ENCODE data around the gene OR6C2.
"Not testable (repeated sequence)": the region's sequence is repeated elsewhere in the genome, so short reads cannot be mapped to it uniquely, and the experiment has no call there.

Gene OR6C2

DNA sequence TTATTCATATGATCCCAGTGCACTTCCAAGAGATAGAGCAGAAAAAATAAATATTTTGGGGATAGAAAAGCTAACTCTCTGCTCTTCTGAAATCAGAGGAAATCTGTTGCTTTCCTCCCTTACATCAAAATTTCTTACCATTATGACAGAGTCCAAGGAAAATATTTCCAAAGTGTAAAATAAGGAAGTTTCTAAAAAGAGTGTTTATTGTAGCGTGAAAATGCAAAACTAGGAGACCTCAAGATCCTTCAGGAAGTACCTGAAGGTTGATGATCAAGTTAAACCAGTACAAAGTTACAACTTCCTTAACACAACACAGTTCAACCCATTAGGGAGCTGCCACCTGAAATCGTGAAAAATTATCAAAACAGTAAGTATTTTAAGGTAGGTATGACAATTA lies at the start of gene OR6C2:
OR6C2 (plus strand) TSS at position 301 of the 400 bp plus-strand sequence. CDS start 8,138 bp downstream, outside the sequence.
- no peak for DNase-seq

DNA sequence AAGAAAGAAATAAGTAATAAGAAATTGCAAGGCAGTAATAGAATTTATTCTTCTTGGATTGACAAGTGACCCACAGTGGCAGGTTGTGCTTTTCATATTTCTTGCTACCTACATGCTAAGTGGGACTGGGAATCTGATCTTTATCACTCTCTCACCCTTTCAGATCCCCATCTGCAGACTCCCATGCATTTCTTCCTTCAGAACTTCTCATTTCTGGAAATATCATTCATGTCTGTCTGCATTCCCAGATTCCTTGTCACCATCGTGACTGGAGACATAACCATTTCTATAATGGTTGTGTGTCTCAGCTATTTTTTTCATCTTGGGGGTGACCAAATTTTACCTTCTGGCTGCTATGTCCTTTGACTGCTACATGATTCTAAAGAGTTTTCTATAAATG lies 47.5 kb upstream of the OR6C2 start:
- DNase-seq, result no peak

DNA sequence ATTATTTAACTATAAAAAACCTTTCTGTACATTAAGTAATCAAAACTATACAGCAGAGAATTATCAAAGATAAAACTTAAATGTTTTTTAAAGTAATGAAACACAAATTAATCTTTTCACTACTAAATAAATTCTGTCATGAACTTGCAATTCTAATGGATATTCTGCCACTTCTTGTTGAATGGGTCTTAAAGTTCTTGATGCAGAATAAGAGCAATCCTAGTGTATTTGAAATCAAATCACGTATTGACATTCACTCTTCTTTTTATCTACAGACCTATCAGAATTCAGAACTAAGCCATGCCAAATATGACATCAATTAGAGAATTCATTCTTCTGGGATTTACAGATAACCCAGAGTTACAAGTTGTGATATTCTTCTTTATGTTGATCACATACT lies 43.6 kb upstream of the OR6C2 start, which contains the start of gene OR6C65:
OR6C65 (plus strand) TSS at position 301 of the 400 bp plus-strand sequence; CDS start at position 301, 0 bp downstream.
- DNase-seq, result no peak

DNA sequence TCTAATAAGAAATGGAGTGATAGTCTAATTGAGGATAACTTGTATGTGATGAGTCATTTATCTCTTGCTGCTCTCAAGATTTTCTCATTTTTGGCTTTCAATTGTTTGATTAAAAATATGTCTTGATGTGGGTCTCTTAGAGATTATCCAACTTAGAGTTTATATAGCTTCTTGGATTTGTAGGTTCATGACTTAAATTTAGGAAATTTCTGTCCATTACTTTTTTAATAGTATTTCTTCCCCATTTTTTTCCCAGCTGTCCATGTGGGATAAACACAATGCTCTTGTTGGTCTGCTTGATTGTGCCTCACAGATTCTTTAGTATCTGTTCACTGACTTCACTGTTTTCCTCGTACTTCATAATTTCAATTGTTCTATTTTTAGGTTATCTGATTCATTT lies 36.0 kb upstream of the OR6C2 start:
- DNase-seq, result no peak

DNA sequence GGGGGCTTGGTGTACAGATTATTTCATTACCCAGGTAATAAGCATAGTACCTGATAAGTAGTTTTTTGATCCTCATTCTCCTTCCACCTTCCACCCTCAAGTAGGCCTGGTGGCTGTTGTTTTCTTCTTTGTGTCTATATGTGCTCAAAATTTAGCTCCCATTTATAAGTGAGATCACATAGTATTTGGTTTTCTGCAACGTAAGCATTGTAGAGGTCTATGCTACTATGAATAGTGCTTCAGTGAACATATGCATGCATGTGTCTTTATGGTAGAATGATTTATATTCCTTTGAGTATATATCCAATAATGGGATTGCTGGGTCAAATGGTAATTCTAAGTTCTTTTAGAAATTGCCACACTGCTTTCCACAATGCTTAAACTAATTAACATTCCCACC lies 34.7 kb upstream of the OR6C2 start:
- not testable (repeated sequence) for DNase-seq

DNA sequence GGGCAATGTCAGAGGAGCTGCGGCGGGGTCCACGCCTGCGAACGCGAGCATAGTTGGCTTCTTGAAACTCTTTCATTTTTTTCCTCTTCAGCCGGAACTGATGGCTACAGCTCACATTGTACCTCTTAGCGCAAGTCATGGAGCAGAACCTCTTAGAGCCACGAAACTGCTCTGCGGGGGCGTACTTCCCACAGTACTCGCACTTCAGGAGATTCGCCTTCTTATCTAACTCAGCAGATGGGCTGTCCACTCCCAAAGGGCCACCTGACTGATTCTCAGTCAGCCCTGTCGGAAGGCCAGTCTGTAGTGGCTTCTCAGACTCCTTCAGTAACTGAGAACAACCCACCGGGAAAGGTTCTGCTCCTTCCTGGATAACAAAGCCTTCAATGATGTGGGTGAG lies 31.7 kb upstream of the OR6C2 start:
- DNase-seq, result not testable (repeated sequence)

DNA sequence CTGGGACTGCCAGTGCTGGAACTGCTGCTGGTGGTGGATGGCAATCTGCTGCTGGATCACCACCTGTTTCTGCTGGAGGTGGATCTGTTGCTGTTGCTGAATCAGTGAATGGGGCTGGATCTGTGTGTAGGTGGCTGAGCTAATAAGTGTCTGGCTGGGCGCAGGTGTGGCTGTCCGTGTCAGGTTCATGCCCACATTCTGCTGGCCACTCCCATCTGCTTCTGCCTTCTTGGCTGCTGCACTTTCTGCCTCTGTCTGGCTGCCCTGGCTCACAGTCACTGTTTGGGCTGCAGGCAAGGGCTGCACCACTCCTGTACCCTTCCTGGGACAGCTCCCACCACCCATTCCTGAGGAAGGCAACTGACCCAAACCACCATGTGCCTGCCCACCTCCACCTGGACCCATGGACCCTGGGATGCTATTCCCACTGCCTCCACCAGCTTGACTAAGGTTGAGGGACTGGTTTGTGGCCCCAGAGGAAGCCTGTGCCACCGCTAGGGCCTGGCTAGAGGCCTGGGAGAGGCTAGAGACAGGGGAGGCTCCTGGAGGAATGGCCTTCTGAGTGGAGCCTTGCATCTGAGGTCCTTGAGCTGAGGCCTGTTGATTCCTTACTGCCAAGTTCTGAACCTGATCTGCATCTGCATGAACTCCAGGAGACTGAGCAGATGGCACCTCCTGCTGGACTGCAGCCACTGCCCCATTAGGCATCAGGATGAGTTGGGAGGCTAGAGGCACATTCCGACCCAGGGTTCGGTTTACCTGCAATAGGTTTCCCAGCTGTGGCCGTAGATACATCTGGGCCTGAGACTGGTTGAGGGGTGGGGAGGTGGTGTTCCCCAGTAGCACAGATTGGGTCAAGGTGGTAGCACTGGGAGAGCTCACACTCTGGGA lies 30.1 kb upstream of the OR6C2 start:
- DNase-seq, result not testable (repeated sequence)

DNA sequence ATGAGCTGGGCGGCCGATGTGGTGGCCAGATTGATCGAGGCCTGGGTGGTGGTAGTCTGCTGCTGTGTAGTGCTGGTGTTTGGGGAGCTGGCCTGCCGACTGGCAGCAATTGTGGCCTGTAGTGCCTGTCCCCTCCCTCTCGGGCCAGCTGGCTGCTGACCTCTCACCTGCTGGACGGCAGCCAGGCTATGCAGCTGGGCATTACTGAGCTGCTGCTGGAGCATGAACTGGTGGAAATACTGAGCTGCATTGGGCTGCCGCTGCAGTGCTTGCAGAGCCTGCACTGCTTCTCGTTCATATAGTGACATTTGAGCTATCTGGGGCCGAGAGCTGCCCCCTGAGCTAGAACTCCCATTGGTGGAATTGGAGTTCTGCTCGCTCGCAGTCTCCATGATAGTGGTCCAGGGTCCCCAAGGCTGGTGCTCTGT lies 29.5 kb upstream of the OR6C2 start:
- DNase-seq, result not testable (repeated sequence)

DNA sequence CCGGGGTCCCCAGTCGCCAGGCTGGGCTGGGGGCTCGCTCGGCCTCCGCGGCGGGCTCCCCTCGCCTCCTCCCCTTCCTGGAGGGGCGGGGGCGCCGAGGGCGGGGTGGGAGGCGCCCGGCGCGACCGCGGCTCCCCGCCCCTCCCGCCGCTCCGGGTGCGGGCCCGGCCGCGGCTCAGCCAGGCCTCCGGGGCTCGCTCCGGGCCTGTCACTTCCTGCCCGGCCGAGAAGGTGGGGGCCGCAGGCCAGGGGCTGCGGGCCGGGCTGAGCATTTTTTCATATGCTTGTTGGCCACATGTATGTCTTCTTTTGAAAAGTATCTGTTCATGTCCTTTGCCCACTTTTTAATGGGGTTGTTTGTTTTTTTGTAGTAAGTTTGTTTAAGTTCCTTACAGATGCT lies 29.0 kb upstream of the OR6C2 start:
- DNase-seq, result not testable (repeated sequence)

DNA sequence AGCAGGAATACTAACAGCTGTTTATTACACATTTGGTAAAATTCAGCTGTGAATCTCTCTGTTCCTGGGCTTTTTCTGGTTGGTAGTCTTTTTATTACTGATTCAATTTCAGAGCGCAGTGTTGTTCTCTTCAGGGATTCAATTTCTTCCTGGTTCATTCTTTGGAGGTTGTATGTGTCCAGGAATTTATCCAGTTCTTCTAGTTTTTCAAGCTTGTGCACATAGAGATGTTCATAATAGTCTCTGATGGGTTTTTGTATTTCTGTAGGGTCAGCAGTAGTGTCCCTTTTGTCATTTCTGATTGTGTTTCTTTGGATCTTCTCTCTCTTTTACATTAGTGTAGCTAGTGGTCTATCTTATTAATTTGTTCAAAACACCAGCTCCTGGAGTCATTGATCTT lies 26.9 kb upstream of the OR6C2 start:
- DNase-seq, result no peak

DNA sequence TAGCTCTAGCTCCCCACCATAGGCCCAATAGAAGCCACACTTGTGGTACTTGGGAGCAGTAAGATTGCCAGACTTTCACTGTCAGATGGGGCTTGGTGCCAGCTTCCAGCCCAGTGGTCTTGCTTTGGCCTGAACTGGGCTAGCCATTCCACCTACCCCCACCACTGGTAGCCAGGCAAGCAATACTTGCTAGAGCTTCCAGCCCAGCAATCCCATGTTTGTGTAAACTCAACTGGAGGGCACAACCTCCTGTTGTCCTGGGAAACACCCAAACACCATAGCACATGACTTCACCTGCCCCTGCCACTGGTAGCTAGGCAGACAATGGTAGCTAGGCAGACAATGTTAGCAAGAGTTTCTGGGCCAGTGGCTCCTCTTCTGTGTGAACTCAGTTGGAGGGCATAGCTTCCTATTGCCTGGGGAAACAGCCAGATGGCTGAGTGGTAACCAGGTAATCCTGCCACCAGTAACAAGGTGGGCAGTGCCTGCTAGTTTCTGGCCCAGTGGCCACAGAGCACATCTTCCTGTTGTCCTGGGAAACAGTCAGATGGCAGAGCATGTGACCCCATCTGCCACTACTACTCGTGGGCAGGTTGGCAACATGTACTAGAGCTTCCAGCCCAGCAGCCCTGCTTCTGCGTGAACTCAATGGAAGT lies 23.4 kb upstream of the OR6C2 start:
- no peak for DNase-seq

DNA sequence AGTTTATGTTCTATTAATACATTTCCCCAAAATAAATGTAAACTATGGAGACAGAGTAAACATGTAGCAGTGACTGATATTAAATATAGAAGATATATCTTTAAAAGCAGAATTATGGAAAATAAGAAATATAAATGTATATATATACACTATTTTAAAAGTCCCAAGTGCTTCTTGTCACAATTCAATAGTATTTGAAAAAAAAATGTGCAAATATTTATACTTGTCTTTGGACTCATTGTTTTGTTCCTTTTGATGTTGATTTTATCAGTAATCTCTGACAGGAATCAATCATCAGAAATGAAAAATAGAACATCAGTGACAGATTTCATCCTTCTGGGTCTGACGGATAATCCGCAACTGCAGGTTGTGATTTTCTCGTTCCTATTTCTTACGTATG lies 17.9 kb upstream of the OR6C2 start, which contains the start of gene OR6C76:
OR6C76 (plus strand) TSS at position 301 of the 400 bp plus-strand sequence; CDS start at position 301, 0 bp downstream.
- no peak for DNase-seq

DNA sequence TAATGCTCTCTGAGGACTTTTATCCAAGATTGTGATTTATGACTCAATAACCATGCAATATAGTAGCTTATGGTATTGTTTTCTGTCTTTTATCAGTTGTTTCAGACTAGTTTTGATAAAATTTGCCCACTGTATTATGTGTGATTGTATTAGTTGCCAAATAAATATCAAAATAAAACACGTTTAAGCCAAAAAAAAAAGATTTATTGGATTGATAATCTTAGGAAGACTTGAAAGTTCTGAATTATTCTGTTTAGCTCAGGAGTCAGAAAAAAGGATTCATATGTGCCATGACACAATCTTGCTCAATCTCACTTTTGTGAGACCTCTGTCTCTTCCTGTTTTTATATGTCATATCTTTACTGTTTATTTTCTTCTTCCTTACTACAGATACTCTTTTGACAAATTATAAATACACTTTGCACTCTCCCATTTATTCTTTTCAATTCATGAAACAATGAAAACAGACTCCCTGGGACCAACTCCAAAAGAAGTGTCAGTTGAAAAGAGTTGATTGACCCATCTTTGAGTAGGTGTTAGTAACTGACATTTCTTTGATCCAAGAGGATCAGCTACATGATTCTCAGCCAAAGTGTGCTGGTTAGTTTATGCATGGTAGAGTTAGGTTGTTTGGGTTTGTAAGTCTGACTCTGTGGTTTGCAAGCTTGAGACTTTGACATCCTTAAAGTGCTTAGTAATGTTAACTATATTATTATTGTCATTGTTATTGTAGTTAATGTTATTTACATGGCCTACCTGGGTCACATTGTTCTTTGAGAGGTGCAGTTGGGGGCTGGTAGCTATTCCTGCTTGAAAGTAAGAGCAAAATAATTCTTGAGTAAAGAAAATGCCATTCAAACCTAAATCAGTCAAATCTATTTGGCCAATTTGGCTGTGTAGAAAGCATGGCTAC lies 15.3 kb upstream of the OR6C2 start:
- DNase-seq, result no peak

DNA sequence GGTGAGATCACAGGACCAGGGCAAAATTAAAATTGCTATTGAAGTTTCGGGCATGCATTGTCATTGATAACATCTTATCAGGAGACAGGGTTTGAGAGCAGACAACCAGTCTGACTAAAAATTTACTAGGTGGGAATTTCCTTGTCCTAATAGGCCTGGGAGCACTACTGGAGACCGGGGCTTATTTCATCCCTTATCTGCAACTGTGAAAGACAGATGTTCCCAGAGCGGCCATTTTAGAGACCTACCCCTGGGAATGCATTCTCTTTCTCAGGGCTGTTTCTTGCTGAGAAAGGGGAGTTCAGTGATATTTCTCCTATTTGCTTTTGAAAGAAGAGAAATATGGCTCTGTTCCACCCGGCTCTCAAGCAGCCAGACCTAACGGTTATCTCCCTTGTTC lies 2.6 kb upstream of the OR6C2 start:
- DNase-seq, result not testable (repeated sequence)

DNA sequence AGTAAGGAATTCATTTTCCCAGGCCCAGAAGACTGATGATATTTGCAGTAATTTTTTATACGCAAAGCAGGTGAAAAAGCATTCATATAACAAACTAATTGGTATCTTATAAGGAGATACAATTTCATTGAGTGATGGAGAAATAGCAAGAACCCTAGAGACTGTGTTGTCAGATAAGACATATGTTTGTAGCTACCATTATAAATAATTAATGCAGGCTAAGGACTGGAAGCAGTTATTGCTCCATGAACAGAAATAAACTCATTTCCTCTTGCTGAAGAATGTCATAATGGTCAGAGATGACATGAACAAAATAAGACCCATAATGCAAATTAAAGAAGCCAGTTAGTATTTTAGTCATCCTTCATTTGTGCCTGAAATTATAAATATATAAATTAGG lies 1.5 kb downstream of the OR6C2 start:
- DNase-seq, result no peak

DNA sequence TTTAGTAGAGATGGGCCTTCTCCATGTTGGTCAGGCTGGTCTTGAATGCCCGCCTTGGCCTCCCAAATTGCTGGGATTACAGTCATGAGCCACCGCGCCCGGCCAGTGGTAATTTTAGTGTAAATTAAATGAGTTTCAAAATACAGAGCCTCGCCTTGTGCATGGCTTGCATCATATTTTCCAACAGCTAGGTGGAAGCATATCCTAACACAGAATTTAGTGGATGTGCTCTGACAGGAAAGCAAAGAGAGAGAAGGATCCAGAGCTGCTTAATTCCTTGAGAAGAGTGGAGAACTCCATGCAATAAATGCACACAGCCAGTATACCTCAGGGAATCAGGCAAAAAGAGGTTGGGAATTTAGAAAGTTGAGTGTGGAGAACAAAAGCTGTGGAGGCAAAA lies 2.5 kb downstream of the OR6C2 start:
- DNase-seq, result no peak

DNA sequence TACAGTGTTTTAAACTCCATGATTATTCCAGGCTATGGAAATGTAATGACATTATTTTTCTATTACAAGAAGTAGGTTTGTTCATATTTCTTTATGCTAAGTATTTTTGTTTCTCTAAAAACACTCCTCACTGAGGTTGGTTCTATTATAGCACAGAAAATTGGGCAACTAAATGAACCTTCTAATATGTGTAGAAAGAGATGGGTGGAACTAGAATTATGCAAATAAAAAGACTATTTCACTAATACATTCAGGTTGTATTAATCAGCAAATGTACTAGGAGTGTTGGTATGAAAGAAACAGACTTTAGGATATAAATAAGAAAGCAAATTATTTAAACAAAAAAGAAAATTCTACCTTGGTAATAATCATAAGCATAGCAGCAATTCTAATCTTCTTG lies 4.9 kb downstream of the OR6C2 start:
- DNase-seq, result no peak

DNA sequence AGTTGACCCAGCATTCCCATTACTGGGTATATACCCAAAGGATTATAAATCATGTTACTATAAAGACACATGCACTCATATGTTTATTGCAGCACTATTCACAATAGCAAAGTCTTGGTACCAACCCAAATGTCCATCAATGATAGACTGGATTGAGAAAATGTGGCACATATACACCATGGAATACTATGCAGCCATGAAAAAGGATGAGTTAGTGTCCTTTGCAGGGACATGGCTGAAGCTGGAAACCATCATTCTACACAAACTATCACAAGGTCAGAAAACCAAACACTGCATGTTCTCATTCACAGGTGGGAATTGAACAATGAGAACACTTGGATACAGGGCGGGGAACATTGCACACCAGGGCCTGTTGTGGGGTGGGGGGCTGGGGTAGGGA lies 21.1 kb downstream of the OR6C2 start:
- not testable (repeated sequence) for DNase-seq

DNA sequence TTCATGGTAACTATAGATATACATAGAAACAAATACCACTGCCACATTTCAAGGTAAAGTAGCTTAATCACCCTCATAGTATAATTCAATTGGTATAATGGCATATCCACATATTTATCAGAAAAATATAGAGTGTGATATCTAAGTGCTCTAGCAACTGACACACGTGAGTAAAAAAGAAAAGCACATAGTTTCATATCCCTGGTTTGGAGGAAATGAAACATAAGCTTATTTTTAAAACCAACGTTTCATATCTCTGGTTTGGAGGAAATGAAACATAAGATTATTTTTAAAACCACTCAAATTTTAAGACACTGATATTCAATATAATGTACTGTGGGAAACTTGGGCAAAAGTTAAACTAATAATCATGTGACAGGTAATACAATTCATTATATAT lies 24.0 kb downstream of the OR6C2 start:
- DNase-seq, result no peak

DNA sequence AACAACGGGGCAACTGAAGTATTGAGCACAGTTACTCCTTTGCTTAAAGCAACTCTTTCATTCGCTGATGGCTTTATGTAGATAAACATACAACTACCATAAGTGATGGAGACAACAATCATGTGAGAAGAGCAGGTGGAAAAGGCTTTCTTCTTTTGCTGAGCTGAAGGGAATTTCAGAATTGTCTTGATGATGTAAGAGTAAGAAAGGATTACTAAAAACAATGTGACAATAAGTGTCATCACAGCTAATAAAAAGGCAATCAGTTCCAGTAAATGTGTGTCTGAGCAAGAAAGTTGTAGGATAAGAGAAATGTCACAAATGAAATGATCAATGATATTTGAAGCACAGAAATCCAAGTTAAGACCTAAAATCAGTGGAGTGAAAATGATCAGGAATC lies 25.4 kb downstream of the OR6C2 start:
- DNase-seq, result no peak

DNA sequence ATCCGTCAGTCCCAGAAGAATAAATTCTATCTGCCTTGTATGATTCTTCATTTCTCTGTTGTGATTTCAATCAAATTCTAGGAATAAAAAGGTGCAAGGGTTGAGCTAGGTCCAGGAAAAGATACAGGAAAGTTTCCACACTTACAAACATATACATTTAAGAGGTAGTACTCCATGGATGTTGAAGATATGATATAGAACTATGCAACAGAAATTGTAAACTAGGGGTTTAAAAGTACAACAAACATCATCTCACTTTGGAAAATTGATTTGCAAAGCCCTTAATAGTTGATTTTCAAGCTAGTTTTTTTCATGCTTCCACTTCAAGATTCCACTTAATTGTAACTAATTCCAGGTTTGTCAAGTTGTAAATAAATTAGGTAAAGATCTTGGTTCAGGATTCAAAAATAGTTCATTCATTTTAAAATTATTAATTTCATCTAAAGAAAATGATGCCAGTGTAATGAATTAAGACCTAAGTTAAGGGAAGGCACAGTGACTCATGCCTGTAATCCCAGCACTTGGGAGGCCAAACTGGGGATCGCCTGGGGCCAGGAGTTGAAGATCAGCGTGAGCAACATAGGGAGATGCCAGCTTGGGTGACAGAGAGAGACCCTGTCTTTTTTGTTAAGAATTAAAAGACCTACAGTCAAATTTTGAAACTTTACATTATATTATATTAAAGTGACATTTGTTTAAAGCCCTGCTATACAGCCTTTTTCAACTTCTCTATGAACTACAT lies 26.4 kb downstream of the OR6C2 start, which contains the start of gene OR6C70:
OR6C70 (minus strand) TSS at position 51 of the 742 bp plus-strand sequence; CDS start at position 51, 0 bp downstream.
- no peak for DNase-seq

DNA sequence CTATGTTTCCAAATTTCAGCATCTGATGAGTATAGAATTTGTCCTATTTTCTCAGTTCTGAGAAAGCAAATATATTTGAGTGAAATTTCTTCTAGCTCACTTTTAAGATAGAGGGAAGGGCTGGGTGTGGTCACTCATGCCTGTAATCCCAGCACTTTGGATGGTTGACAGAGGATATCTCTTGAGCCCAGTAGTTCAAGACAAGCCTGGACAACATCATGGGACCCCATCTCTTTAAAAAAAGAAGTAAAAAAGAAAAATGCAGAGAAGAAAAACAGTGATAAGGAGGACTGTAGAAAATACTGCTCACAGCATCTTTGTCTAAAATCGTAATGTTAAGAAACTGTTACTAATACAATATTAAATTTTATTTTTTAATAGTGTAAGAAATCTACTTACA lies 28.4 kb downstream of the OR6C2 start:
- no peak for DNase-seq

Measured in NCI-H1930 (cell line).